ENCODE measurements around the gene SLC26A11.

- TF ChIP-seq BHLHE40 (IDR thresholded peaks at IDR 0.05; ENCODE audit: borderline replicate concordance) = no peak
- TF ChIP-seq FOXA1 (IDR thresholded peaks at IDR 0.05) = no peak
- no peak for TF ChIP-seq LEF1 (IDR thresholded peaks at IDR 0.05; ENCODE audit: borderline replicate concordance)
- no peak for TF ChIP-seq NFRKB (IDR thresholded peaks at IDR 0.05)
- TF ChIP-seq FOXM1 (IDR thresholded peaks at IDR 0.05; ENCODE audit: borderline replicate concordance) = no peak
- TF ChIP-seq CTBP1 (IDR thresholded peaks at IDR 0.05; ENCODE audit: borderline replicate concordance) = no peak
- TF ChIP-seq FOXK2 (IDR thresholded peaks at IDR 0.05) = no peak
These were observed 6.0 kb upstream of the SLC26A11 start for GRCh38 chr17:80214012-80214877.

Measured in HEK293T (cell line).